Stimulated activated CD8-positive, alpha-beta memory T cell treated with anti-CD3 and anti-CD28 coated beads, Interleukin-15, amount 100 ng/mL, for 4 hours (primary cell): ENCODE data around the gene VPS35L.
"Not testable (repeated sequence)": the region's sequence is repeated elsewhere in the genome, so short reads cannot be mapped to it uniquely, and the experiment has no call there.

ENCODE experiments used
- DNase-seq, 2 donors: peaks; one replicate each; pipeline ENCODE4 v3.0.0-alpha.2; 2020; ENCODE audit warnings: low read depth in 2 of 2

VPS35L gene

DNA sequence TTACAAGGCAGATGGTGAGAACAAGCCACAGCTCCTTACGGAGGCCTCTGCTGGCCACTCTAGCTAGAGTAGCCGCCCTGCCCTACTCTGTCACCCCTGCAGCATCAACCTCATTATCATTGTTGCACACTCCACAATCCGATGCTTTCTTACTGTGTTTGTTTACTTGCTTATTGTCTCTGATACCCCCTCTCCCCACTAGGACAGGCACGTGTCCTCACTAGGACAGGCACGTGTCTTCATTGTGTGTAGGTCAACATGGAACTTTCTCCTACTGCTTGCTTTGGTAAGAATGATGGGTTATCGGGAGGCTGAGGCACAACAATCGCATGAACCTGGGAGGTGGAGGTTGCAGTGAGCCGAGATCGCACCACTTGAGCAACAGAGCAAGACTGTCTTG is 98.6 kb downstream of the VPS35L start:
- DNase-seq, result no peak

DNA sequence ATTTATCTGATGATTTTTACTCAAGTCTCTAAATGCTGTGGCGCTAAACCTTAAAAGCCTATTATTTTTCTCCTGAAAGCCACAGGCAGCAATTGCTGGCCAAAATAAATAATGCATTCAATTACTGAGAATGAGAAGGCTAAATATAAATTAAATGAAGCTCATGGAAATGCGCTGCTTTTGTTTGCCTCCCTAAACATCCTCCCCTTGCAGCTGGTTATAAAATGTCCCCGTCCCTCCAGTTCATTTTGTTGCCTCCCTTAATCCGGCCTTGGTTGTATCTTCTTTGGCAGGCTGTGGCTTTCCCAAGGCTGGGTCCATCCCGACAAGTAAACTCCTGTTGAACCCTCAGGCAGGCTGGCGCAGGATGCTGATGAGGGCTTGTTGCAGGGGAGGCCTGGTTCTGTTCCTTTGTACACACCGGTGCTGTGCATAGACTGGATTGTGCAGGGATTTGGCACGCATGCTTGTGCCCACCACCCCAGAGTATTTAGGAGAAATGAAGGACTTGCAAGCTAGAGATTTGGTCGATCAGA is 99.8 kb downstream of the VPS35L start:
- DNase-seq, result no peak

DNA sequence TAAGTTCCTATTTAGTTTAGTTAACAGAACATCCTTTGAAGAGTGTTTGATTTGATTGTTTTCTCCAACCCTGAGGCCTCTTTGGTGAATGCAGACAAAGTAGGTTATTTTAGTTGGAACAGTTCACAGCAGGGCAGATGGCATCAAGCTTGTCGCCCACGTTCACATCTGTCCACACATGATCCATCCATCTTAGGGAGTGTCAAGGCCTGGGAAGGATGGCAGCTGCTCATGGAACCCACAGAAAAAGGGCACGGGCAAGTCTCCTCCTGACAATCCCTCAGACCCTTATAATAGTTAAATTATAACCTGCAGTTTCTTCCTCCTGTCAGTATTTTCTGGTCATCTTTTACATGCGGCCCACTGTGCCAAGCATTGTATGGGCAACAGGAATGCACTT is 102.3 kb downstream of the VPS35L start:
- DNase-seq, result no peak

DNA sequence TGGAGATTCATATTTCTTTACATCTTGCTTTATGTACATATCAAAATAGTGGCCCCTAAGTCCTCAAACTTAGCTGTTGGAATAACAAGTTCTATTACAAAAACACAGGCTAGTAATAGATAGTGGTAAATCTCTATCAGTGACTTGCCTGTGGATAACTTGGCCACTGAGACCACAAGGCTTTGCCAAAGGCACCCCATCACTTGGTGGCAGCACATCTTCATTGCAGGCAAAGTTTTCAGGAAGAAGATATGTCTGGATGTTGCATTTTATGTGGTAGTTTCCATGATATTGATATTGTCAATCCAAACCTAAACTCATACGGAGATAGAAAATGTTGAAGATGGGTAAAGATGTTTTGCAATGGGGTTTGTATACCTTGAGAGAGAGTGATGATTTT is 104.1 kb downstream of the VPS35L start:
- no peak for DNase-seq

DNA sequence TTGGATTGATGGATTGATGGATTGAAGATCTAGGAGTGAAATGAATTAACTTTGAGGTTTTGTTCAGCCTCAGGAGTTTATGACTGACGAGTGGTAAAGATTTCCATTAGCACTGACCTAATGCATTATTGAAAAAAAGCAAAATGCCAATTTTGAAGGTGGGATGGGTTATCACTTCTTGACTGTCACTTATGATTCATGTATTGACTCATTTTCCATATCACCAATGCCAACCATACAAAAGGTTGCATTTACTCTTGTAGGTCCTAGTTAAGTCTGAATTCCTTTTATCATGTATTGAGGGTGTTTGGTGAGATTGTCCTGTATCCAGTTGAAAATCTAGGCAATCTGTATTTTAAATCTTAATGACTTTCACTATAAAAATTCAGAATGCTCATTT is 104.9 kb downstream of the VPS35L start:
- no peak for DNase-seq

DNA sequence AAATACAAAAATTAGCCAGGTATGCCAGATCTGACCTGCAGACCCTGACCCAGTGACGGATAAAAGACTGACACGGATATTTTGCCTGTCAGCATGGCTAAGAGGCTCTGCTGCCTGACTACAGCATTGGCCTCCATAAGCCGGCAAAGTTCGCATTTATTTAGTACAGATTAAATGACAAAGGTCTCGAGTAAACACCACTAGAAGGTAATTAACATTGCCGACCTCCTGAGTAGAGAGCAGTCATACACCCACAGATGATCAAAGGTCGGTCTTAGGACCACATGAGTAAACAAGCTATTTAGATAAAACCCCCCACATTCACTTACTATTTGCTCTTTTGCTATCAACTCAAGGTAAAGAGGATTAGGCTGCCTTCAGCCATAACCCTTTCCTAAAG is 106.8 kb downstream of the VPS35L start:
- no peak for DNase-seq

DNA sequence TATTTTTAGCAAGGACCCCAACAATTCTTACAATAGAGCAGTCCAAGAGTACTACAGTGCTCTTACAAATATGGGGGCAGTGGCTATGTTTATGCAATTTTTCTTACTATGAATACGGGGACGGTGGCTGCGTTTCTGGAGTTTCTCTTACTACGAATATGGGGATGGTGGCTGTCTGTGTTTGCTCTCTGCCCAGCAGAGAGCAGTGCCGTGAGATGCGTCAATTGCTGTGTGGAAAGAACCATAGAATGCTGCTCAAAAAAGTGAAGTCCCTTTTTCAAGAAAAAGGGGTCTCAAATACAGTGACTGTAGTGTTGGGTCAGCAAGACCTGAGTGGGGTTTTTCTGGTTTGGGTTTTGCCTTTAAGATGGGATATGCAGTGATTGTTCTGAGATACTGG is 108.7 kb downstream of the VPS35L start:
- DNase-seq, result no peak

DNA sequence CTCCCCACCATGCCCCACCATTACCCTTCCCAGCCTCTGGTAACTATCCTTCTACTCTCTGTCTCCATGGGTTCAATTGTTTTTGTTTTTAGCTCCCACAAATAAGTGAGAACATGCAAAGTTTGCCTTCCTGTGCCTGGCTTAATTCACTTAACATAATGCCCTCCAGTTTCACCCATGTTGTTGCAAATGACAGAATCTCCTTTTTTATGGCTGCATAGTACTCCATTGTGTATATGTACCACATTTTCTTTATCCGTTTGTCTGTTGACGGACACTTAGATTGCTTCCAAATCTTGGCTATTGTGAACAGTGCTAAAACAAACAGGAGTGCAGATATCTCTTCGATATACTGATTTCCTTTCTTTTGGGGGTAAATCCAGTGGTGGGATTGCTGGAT is 109.8 kb downstream of the VPS35L start:
- not testable (repeated sequence) for DNase-seq

DNA sequence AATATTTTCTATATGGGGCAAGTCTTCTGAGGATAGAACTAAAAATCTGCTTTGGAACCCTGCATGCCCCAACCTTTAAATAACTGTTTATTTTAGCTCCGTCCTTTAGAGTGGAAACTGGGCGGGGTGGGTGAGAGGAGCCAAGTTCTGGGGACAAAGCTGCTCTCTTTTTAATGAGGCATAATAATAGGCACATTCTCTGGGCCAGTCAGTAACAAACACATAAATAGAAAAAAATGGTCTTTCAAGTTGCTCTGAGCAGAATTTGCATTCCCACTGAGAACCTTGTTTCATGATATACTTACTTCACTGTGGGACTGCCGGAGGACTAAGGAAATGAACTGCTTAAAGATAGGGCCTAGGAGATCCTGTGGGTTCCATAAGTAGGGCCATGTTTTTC is 111.0 kb downstream of the VPS35L start:
- DNase-seq, result no peak

DNA sequence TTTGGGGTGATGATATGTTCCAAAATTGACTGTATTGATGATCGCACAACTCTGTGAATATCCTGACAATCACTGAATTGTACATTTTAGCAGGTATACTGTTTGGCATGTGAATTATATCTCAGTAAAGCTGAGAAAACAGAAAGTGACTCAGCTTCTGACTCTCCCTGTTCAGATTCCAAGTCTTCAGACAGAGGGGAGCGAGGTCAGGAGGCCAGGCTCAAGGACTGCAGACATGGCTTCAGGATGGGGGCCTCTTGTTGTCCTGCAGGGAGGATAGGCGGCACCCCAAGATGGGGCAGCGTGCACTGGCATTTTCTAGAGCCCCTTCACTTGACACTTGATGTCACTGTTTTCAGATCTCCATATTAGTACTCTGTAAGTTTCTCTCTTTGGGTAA is 116.9 kb downstream of the VPS35L start:
- DNase-seq, result no peak

DNA sequence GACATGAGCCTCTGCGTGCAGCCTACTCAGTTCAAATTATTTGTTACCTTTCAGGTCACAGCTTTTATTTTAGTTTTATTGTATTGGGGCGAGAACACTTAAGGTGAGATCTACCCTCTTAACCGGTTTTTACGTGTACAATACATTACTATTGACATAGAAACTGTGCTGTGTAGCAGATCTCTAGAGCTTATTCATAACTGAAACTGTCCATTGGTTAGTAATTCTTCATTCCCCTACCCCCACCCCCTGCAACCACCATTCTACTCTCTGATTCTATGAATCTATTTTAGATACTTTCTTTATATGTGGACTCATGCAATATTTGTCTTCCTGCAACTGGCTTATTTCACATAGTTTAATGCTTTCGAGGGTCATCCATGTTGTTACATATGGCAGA is 119.0 kb downstream of the VPS35L start:
- DNase-seq, result no peak

DNA sequence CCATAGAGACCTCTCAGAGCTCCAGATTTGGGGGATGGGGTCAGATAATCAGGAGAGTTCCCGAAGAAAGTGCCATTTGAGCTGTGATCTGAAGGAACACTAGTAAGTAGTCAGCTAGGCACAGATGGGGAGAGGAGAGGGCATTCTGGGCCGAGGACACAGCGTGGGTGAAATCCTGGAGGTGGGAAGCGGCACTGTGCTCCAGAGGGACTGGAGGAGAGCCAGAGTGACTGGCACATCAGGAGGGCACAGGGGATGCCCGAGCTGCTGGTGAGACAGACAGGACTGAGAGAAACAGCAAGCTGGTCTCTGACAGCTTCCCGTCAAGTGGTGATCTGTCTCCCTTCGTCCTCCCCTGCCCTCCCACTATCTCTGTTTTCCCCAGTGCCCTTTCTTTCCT is 121.9 kb downstream of the VPS35L start:
- no peak for DNase-seq

DNA sequence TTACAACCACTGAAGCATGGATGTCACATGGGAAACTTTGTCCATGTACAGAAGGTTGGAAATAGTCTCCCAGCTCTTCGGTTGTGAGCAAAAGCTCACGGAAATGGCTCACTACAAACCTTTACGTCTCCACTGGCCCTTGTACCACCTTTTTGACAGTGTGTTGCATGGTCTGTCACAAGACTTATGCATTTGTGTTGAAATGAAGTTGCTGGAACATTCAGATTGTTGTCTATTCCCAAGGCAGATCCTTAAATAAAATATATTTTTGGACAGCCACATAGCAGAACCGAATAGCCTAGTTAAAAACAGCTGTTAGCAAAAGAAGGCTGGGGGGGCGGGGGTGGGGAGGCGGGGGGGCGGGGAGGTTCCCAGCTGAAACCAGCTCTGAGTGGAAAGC is 123.3 kb downstream of the VPS35L start:
- no peak for DNase-seq

DNA sequence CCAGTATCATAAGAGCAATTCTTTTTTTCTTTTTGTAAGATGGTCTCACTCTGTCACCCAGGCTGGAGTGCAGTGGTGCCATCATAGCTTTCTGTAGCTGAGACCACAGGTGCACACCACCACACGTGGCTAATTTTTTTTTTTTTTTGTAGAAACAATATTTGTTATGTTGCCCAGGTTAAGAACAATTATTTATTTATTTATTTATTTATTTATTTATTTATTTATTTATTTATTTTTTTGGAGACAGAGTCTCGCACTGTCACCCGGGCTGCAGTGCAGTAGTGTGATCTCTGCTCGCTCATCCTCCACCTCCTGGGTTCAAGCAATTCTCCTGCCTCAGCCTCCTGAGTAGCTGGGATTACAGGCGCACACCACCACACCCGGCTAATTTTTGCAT is 123.8 kb downstream of the VPS35L start:
- not testable (repeated sequence) for DNase-seq

DNA sequence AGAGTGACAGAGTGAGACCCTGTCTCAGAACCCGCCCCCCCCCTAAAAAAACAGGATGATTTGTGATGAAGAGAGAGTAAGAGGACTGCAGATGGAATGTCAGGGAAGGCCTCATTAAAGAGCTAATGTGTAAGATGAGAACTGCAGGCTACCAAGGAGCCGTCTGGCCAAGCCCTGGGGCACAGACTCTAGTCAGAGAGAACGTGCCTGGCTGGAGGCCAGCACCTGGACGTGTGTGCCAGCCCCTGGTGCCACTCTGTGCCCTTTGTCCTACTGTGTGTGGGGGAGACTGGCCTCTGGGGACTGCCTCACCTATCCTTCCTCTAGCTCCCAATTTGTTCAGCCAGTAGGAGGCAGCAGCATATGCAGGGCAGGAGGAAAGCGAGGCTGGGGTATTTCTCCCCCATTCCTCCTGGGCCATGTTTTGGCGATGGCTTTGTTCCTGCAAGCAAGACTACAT is 125.4 kb downstream of the VPS35L start:
- DNase-seq, result no peak

DNA sequence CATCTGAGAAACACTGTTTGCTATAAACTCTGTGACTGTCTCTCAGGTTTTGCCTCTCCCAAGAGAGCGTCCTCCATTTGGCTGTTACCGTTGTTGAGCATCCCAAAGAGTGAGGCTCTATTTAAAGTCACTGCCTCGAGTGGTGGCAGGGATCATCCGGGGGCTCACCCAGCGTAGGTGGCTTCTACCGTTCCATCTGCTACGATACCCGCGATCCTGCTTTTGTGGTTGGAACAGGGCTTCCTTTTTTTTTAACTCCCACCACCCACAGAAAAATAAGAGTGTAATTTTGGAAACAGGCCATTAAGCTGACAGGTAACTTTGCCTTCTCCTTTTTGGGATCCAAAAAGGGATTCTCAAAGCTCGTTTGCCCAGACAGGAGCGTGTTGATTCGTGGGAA is 126.1 kb downstream of the VPS35L start:
- DNase-seq, result no peak

DNA sequence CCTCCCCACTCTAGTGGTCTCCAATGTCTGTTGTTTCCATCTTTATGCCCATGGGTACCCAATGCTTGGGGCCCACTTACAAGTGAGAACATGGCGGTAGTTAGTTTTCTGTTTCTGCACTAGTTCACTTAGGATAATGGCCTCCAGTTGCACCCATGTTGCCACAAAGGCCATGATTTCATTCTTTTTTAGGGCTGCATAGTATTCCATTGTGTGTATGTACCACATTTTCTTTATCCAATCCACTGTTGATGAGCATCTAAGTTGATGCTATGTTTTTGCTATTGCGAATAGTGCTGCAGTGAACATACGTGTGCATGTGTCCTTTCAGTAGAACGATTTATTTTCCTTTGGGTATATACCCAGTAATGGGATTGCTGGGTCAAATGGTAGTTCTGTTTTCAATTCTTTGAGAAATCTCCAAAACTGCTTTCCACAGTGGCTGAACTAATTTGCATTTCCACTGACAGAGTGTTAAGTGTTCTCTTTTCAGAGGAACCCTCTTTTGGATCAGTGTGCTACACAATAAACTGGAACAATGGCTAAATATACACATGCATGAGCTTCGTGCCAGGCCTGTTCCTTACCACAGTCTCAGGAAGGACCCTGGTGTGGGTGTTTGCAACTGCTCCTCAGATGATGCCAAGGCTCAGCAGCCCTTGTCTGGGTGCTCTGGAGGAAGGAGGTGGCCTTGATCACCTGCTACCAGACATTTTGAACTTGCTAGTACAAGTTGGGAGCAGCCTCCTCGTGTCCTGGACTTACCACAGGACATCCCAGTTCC is 128.1 kb downstream of the VPS35L start:
- no peak for DNase-seq

DNA sequence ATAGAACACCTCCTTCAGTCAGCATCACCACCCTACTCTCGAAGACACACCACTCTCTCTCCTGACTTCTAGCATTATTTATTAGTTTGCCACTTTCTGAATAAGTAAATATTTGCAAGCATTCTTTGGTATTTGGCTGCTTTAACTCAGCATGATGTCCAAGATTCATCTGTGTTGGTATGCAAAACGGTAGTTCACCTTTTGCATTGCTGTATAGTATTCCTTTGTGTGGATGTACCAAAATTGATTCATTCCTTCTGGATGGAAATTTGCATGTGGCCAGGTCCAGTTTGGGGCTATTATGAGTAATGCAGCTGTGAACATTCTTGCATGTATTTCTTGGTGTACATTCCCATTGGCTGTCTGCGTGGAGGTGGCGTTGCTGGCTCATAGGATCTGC is 129.7 kb downstream of the VPS35L start:
- no peak for DNase-seq

DNA sequence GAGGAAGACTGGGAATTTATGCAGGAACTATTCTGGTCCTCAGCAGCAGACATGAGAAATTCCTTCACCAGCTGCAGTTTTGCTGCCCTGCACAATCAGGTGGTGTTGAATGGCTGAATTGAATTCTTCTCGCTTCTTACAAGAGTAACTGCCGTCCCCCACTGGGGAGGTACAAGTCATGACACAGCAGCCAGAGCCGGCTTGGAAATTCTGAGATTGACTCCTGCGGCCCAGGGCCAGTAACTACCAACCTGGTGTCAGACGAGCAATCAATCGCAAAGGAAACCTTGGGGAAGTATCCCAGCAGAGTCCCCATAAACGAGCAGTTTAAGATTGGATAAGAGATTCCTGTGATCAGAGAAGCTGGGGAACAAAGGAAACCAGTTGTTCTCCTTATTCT is 131.8 kb downstream of the VPS35L start:
- no peak for DNase-seq

DNA sequence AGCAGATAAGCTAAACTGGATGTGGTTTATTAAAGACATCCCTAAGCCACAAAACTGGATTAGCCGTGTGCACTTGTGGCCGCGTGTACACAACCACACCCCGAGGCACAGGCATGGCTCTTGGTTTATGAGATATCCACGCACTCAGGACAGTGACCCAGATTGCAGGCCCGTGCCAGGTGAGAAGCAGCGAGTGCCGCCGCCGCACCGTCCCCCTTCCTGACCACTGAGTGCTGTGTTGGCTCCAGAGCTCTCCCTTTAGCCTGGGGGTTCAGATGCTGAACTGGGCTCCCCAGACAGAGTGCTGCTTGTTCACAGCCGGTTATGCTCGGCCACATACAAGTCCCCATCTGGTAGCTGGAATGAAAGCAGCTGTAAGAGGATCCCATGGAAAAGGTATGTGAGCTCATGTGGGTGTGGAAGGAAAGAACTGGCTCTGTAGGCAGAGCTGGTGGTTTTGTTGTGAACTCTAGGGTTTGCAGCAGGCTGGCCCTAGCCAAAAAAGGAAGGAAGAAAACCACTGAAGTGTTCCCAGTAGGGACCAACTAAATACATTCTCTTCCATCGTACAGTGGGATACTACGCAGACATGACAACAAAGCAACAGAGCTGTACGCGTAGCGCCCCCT is 133.0 kb downstream of the VPS35L start:
- no peak for DNase-seq

DNA sequence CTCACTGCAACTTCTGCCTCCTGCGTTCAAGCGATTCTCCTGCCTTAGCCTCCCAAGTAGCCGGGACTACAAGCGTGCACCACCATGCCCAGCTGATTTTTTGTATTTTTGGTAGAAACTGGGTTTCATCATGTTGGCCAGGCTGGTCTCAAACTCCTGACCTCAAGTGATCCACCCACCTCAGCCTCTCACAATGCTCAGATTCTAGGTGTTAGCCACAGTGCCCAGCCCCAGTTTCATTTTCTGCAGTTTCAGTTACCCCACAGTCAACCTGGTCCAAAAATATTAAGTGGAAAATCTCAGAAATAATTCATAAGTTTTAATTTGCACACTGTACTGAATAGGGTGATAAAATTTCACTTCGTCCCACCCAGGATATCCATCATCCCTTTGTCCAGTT is 133.8 kb downstream of the VPS35L start:
- DNase-seq, result no peak

DNA sequence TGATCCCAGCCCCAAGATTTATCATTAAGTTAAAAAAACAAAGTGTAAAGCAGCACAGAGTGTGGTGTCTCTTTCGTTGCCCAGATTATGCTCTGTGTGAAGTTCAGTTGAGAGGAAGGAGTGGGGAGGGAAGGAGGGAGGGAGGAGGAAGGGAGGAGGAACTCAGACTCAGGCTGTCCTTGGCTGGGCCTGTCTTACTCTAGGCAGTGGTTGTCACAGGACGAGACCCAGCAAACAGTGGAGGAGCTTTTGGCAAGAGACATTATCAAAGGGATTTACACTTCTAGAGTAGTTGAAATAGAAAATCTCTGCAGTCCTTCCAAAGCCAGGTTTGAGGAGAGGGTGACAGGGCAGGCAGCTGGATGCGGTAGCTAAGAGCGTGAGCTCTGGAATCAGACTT is 134.7 kb downstream of the VPS35L start:
- DNase-seq, result no peak

DNA sequence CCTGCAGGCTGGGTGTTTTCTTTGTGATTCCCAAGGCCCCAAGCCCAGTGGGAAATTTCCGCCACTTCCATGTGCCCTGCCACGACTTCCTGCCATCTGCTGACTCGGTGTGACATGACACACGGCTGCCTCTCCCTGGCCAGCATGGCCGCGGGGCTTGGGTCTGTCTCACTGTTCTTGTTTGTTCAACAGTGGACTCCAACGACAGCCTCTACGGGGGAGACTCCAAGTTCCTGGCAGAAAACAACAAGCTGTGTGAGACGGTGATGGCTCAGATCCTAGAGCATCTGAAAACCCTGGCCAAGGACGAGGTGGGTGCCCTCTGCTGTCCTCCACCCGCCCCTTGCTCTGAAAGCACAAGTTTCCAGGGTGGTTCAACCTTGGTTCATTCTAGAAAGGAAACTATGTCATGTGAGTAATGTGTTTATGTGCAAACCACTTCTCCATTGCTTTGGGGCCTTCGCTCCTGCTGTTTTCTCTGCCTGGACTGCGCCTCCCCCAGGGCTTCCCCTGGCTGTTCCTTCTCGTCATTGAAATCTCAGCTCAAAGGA is 135.7 kb downstream of the VPS35L start:
- no peak for DNase-seq
